IPS DF 19.7 (cell line): ENCODE results near the gene VPS33A.
"Not testable (repeated sequence)": the region's sequence is repeated elsewhere in the genome, so short reads cannot be mapped to it uniquely, and the experiment has no call there.

ENCODE experiments used
- DNase-seq: peaks from one replicate; pipeline ENCODE4 v3.0.0-alpha.2; 2013; ENCODE audit warnings: low read depth, low spot score

Gene VPS33A

GRCh38 chr12:122266230-122266901, at the start of gene VPS33A:
TSS of gene VPS33A (minus strand) at chr12:122266494. CDS start at chr12:122266408, 86 bp downstream.
- DNase-seq = peak; percentile 99

- no peak for DNase-seq
Observed at GRCh38 chr12:122312926-122313325, 46.6 kb upstream of the VPS33A start.

GRCh38 chr12:122311696-122312095, 45.4 kb upstream of the VPS33A start:
- DNase-seq = no peak

- no peak for DNase-seq
Observed at GRCh38 chr12:122310626-122311333, 44.5 kb upstream of the VPS33A start.

GRCh38 chr12:122309564-122310121, 43.3 kb upstream of the VPS33A start:
- DNase-seq = no peak

- no peak for DNase-seq
Observed at GRCh38 chr12:122308811-122309210, 42.5 kb upstream of the VPS33A start.

GRCh38 chr12:122306407-122306806, 40.1 kb upstream of the VPS33A start:
- peak; percentile 20 for DNase-seq

GRCh38 chr12:122304924-122305323, 38.6 kb upstream of the VPS33A start:
- DNase-seq = no peak

GRCh38 chr12:122303068-122303467, 36.8 kb upstream of the VPS33A start:
- DNase-seq = no peak

GRCh38 chr12:122298071-122298748, 31.9 kb upstream of the VPS33A start:
- DNase-seq = no peak

- no peak for DNase-seq
Observed at GRCh38 chr12:122297494-122297893, 31.2 kb upstream of the VPS33A start.

GRCh38 chr12:122295877-122296276, 29.6 kb upstream of the VPS33A start:
- no peak for DNase-seq

GRCh38 chr12:122293081-122293480, 26.8 kb upstream of the VPS33A start:
- DNase-seq = no peak

GRCh38 chr12:122291431-122291830, 25.1 kb upstream of the VPS33A start:
- DNase-seq = no peak

- no peak for DNase-seq
Observed at GRCh38 chr12:122283680-122284079, 17.4 kb upstream of the VPS33A start.

GRCh38 chr12:122282061-122282460, 15.8 kb upstream of the VPS33A start:
- no peak for DNase-seq

- no peak for DNase-seq
Observed at GRCh38 chr12:122276242-122276641, 9.9 kb upstream of the VPS33A start.

- no peak for DNase-seq
Observed at GRCh38 chr12:122275459-122275858, 9.2 kb upstream of the VPS33A start.

GRCh38 chr12:122265886-122266229, 436 bp downstream of the VPS33A start:
- no peak for DNase-seq

- DNase-seq = no peak
Observed at GRCh38 chr12:122265476-122265875, 818 bp downstream of the VPS33A start.

GRCh38 chr12:122260735-122261134, 5.6 kb downstream of the VPS33A start:
- DNase-seq = not testable (repeated sequence)

- DNase-seq = not testable (repeated sequence)
Observed at GRCh38 chr12:122258939-122259338, 7.4 kb downstream of the VPS33A start.
